Pancreas (tissue), 10 donors: Measurements from ENCODE around the gene CSNK2A1. TPM values are rescaled to one million over a fixed set of nuclear protein-coding genes. Genes with fewer than 3 reads are reported as not detected.

Experiments
- ATAC-seq, 4 donors: fragments of 200-7000 bp; cut with Tn5 transposase; one replicate each; pipeline versions ENCODE4 v1.8.0 to v1.9.1; 2020; ENCODE audit warnings: mild to moderate bottlenecking in 4 of 4, moderate library complexity in 4 of 4
- DNase-seq, 6 donors: peaks; one replicate each; pipeline ENCODE4 v3.0.0-alpha.2; 2020
- FAIRE-seq: peaks from 2 replicates; lab custom pipeline; 2012; peaks lifted over from hg19 to GRCh38; lab: Jason Lieb, UNC
- H3K27ac ChIP-seq, 4 donors: fragments of 200-600 bp; sonication (generic); 1 replicate in 3 of 4; 2 replicates in 1 of 4; pipeline versions ENCODE4 v1.5.0 to v1.8.0; 2020
- H3K27me3 ChIP-seq, 4 donors: fragments of 200-600 bp; one replicate each; pipeline ENCODE4 v1.8.0; 2021
- H3K36me3 ChIP-seq, 3 donors: fragments of 200-600 bp; sonication (generic) in 1 of 3; one replicate each; pipeline versions ENCODE4 v1.5.0 to v1.8.0; 2020 to 2021
- H3K4me1 ChIP-seq, 3 donors: fragments of 200-600 bp; one replicate each; pipeline ENCODE4 v1.8.0; 2021
- H3K4me3 ChIP-seq, 4 donors: fragments of 200-600 bp; sonication (generic) in 2 of 4; one replicate each; pipeline versions ENCODE4 v1.5.0 to v1.8.0; 2020 to 2021
- H3K9me3 ChIP-seq, 4 donors: fragments of 200-600 bp; one replicate each; pipeline ENCODE4 v1.8.0; 2021
- CTCF ChIP-seq, 4 donors: fragments of 200-600 bp; sonication (generic) in 3 of 4; IDR thresholded peaks; one replicate each; pipeline versions ENCODE4 v1.5.0 to v1.8.0; 2021; ENCODE audit warnings: antibody characterized with exemption in 4 of 4
- WGBS, 2 donors: extraction: QIAGEN DNeasy Blood & Tissue Kit; methylation state at CpG; one replicate each; pipeline ENCODE4 v1.1.7; 2013; 5-methylcytosine and 5-hydroxymethylcytosine counted together
- intact Hi-C, 3 donors: fragments of 100-400 bp; cut with DNase I; formaldehyde crosslinking; loops; one replicate each; pipeline versions ENCODE4 v1.11.1 to v1.14.2; 2022
- polyA plus RNA-seq, 2 donors: library from polyadenylated mRNA; stranded (reverse); fragments of 200-250 nt; gene quantifications; one replicate each; pipeline ENCODE4 v1.2.3, GENCODE V29; 2013
- total RNA-seq, 6 donors: library from RNA; stranded (reverse); fragmentation: NEBNext Ultra II Directional in 4 of 6; extraction: Animal tissue kit (Norgen Biotek cat#: 25700) in 4 of 6; gene quantifications; one replicate each; pipeline versions ENCODE4 v1.2.1 to v1.2.4, GENCODE V29; 2021 to 2023
- donor health status: healthy with polysubstance abuse.
- donor health status: DM: no; HTN: no; CAD: no; lungs with moderate emphysema.
- donor health status: DM: no; HTN: no; CAD: no.
- donor health status: control.
- donor health status: control.
- donor health status: Bipolar disorder and iron deficiency.
- donor health status: DM: yes; HTN: yes; CAD: no.
- donor health status: DM: no; HTN: no; CAD: no.
- donor health status: DM: no; HTN: no; CAD: no.
- donor health status: DM: yes; HTN: yes; CAD: no.

The CSNK2A1 gene
- total and polyA plus RNA-seq, 8 donors = 12.7 to 57.4 (median 46.2) TPM

- H3K27me3 ChIP-seq = no peaks in the 10 kb centered on the region
- no peaks in the 10 kb centered on the region for H3K9me3 ChIP-seq
- 87 to 89% methylated on average over 2 of the region's 2 CpGs for WGBS, 2 donors
- H3K36me3 ChIP-seq = no peaks in the 10 kb centered on the region
- no peak overlapping the region for H3K4me3 ChIP-seq
- intact Hi-C loops = no loop called here
- no peak overlapping the region for H3K27ac ChIP-seq
- no peak for TF ChIP-seq CTCF (IDR thresholded peaks at IDR 0.05)
- FAIRE-seq (no peak), DNase-seq (no peak), ATAC-seq (no peak)
- H3K4me1 ChIP-seq = peaks cover 15 to 60% (median 39%) of the 10 kb centered on the region in 3 donors
These were observed 4.4 kb downstream of the CSNK2A1 start for GRCh38 chr20:539191-539590.

- 88 to 97% methylated on average over 6 of the region's 6 CpGs for WGBS, 2 donors
- no peaks in the 10 kb centered on the region for H3K9me3 ChIP-seq
- H3K27me3 ChIP-seq = no peaks in the 10 kb centered on the region
- no peak overlapping the region for H3K4me3 ChIP-seq
- intact Hi-C loops = no loop called here
- no peak for DNase-seq
- FAIRE-seq = no peak
- ATAC-seq = no peak
- TF ChIP-seq CTCF (IDR thresholded peaks at IDR 0.05) = no peak
- no peaks in the 10 kb centered on the region for H3K36me3 ChIP-seq
- H3K27ac ChIP-seq = no peak overlapping the region
- peaks cover 15 to 61% (median 48%) of the 10 kb centered on the region in 3 donors for H3K4me1 ChIP-seq
These were observed 5.6 kb downstream of the CSNK2A1 start for GRCh38 chr20:537983-538382.

- no peak for FAIRE-seq
- intact Hi-C loops = no loop called here
- H3K4me3 ChIP-seq = peak overlapping the region in 1 of 4 donors; percentile 17
- peak overlapping the region in 2 of 4 donors; percentile 50 to 51 for H3K27ac ChIP-seq
- no peaks in the 10 kb centered on the region for H3K36me3 ChIP-seq
- H3K27me3 ChIP-seq = no peaks in the 10 kb centered on the region
- no peak for DNase-seq
- WGBS, 2 donors = 24 to 25% methylated on average over 7 of the region's 7 CpGs
- no peaks in the 10 kb centered on the region for H3K9me3 ChIP-seq
- no peak for TF ChIP-seq CTCF (IDR thresholded peaks at IDR 0.05)
- ATAC-seq = peak in 1 of 4 donors; percentile 4
- H3K4me1 ChIP-seq = peaks cover 17 to 64% (median 54%) of the 10 kb centered on the region in 3 donors
These were observed 7.1 kb downstream of the CSNK2A1 start for GRCh38 chr20:536426-537010.

- intact Hi-C loops = no loop called here
- peak overlapping the region in 2 of 4 donors; percentile 50 to 51 for H3K27ac ChIP-seq
- H3K27me3 ChIP-seq = no peaks in the 10 kb centered on the region
- no peaks in the 10 kb centered on the region for H3K36me3 ChIP-seq
- FAIRE-seq = peak; percentile 73
- peak in 1 of 6 donors; percentile 23 for DNase-seq
- ATAC-seq = peak; percentile 77 to 89 (median 86)
- 8 to 13% methylated on average over 3 of the region's 3 CpGs for whole genome bisulfite sequencing, 2 donors
- H3K4me1 ChIP-seq = peaks cover 22 to 67% (median 54%) of the 10 kb centered on the region in 3 donors
- no peak for TF ChIP-seq CTCF (IDR thresholded peaks at IDR 0.05)
- H3K9me3 ChIP-seq = no peaks in the 10 kb centered on the region
- H3K4me3 ChIP-seq = peak overlapping the region in 1 of 4 donors; percentile 17
These were observed 7.6 kb downstream of the CSNK2A1 start for GRCh38 chr20:535958-536357.

- no peak for ATAC-seq
- Histone ChIP-seq H3K27ac (no peak overlapping the region), H3K9me3 (no peaks in the 10 kb centered on the region), H3K27me3 (no peaks in the 10 kb centered on the region), H3K36me3 (no peaks in the 10 kb centered on the region), H3K4me1 (peaks cover 32 to 65% (median 56%) of the 10 kb centered on the region in 3 donors), H3K4me3 (no peak overlapping the region)
- DNase-seq = no peak
- intact Hi-C loops = no loop called here
- no peak for FAIRE-seq
- no peak for TF ChIP-seq CTCF (IDR thresholded peaks at IDR 0.05)
- 86 to 87% methylated on average over 5 of the region's 5 CpGs for WGBS, 2 donors
These were observed 10.1 kb downstream of the CSNK2A1 start for GRCh38 chr20:533526-533925.
